Osteoblast (primary cell): Measurements from ENCODE around the gene STIP1. TPM values are rescaled to one million over a fixed set of nuclear protein-coding genes. Genes with fewer than 3 reads are reported as not detected.
A peak's percentile ranks its signal among the peaks of the same experiment; 100 is the strongest.
"Not testable (repeated sequence)": the region's sequence is repeated elsewhere in the genome, so short reads cannot be mapped to it uniquely, and the experiment has no call there.

ENCODE experiments used
- DNase-seq: peaks from one replicate; pipeline ENCODE4 v3.0.0; 2011; ENCODE audit warnings: low spot score, mixed read lengths; ENCODE audit not compliant: insufficient read length; ENCODE audit errors: missing footprints
- H2AFZ ChIP-seq: 2 replicates; pipeline ENCODE4 v1.6.0; 2011; ENCODE audit warnings: mild to moderate bottlenecking, low read length
- H3K27ac ChIP-seq: 2 replicates; pipeline ENCODE4 v1.5.1; 2011; ENCODE audit warnings: mild to moderate bottlenecking, low read depth, low read length, moderate library complexity
- H3K27me3 ChIP-seq: 2 replicates; pipeline ENCODE4 v1.6.0; 2012; ENCODE audit warnings: mild to moderate bottlenecking, control low read depth, inconsistent platforms, low read length, moderate library complexity; ENCODE audit not compliant: insufficient read depth
- H3K36me3 ChIP-seq: 2 replicates; pipeline ENCODE4 v1.5.1; 2011; ENCODE audit warnings: mild to moderate bottlenecking, low read length, control low read depth, moderate library complexity; ENCODE audit not compliant: insufficient read depth
- H3K4me1 ChIP-seq: 2 replicates; pipeline ENCODE4 v1.5.1; 2011; ENCODE audit warnings: mild to moderate bottlenecking, low read length, control low read depth, moderate library complexity; ENCODE audit not compliant: insufficient read depth
- H3K4me2 ChIP-seq: 2 replicates; pipeline ENCODE4 v1.6.0; 2011; ENCODE audit warnings: mild to moderate bottlenecking, low read length; ENCODE audit not compliant: insufficient read depth
- H3K4me3 ChIP-seq: fragments of 200-600 bp; sonication (generic); 3 replicates; pipeline ENCODE4 v1.5.1; 2012; ENCODE audit warnings: mild to moderate bottlenecking, low read length, inconsistent platforms; ENCODE audit not compliant: insufficient read depth
- H3K79me2 ChIP-seq: 2 replicates; pipeline ENCODE4 v1.6.0; 2012; ENCODE audit warnings: mild to moderate bottlenecking, low read length, control low read depth, inconsistent platforms; ENCODE audit not compliant: insufficient read depth
- H3K9me3 ChIP-seq: 2 replicates; pipeline ENCODE4 v1.5.1; 2011; ENCODE audit warnings: low read depth, low read length, control low read depth
- H4K20me1 ChIP-seq: 2 replicates; pipeline ENCODE4 v1.6.0; 2012; ENCODE audit warnings: mild to moderate bottlenecking, low read length, control low read depth; ENCODE audit not compliant: insufficient read depth
- CTCF ChIP-seq: IDR thresholded peaks from 2 replicates; pipeline ENCODE4 v1.5.1; 2011; ENCODE audit warnings: mild to moderate bottlenecking, low read depth, low read length, moderate library complexity; ENCODE audit errors: extremely low read depth
- total RNA-seq: library from RNA; depleted of rRNA; stranded (reverse); fragments of >200 nt; gene quantifications from 2 replicates; pipeline ENCODE4 v1.2.3, GENCODE V29; 2012

STIP1 gene
- total RNA-seq, 1 donor = 94.5 TPM

GRCh38 chr11:64244966-64245365, 59.0 kb downstream of the STIP1 start:
- peaks cover 33% of the 10 kb centered on the region for H3K4me1 ChIP-seq
- peaks cover 15% of the 10 kb centered on the region for H3K36me3 ChIP-seq
- H3K27ac ChIP-seq = no peak overlapping the region

GRCh38 chr11:64245401-64245796, 59.4 kb downstream of the STIP1 start:
- DNase-seq = peak; percentile 94
- H3K4me3 ChIP-seq = peak overlapping the region; percentile 97
- H3K9me3 ChIP-seq = no peaks in the 10 kb centered on the region
- H3K36me3 ChIP-seq = peaks cover 15% of the 10 kb centered on the region
- peaks cover 42% of the 10 kb centered on the region for H3K79me2 ChIP-seq
- H3K4me2 ChIP-seq = peak overlapping the region; percentile 91
- H4K20me1 ChIP-seq = peaks cover 8% of the 10 kb centered on the region
- H3K27me3 ChIP-seq = no peaks in the 10 kb centered on the region
- TF ChIP-seq CTCF = no peak
- H3K4me1 ChIP-seq = peaks cover 29% of the 10 kb centered on the region
- no peak overlapping the region for H2AFZ ChIP-seq
- peak overlapping the region; percentile 85 for H3K27ac ChIP-seq

More at GRCh38 chr11:64244966-64245365, 59.0 kb downstream of the STIP1 start:
- peak overlapping the region; percentile 97 for H3K4me3 ChIP-seq
- H3K9me3 ChIP-seq = no peaks in the 10 kb centered on the region
- peaks cover 8% of the 10 kb centered on the region for H4K20me1 ChIP-seq
- TF ChIP-seq CTCF = no peak
- no peak overlapping the region for H2AFZ ChIP-seq
- no peaks in the 10 kb centered on the region for H3K27me3 ChIP-seq
- no peak for DNase-seq
- H3K4me2 ChIP-seq = peak overlapping the region; percentile 91
- peaks cover 42% of the 10 kb centered on the region for H3K79me2 ChIP-seq

GRCh38 chr11:64245797-64246620, 60.0 kb downstream of the STIP1 start:
- peak overlapping the region; percentile 97 for H3K4me3 ChIP-seq
- H3K27ac ChIP-seq = peak overlapping the region; percentile 85
- H3K36me3 ChIP-seq = peaks cover 15% of the 10 kb centered on the region
- H4K20me1 ChIP-seq = peaks cover 8% of the 10 kb centered on the region
- no peaks in the 10 kb centered on the region for H3K27me3 ChIP-seq
- no peaks in the 10 kb centered on the region for H3K9me3 ChIP-seq
- peaks cover 30% of the 10 kb centered on the region for H3K4me1 ChIP-seq
- peak; percentile 100 for DNase-seq
- no peak for TF ChIP-seq CTCF
- peak overlapping the region; percentile 91 for H3K4me2 ChIP-seq
- peaks cover 42% of the 10 kb centered on the region for H3K79me2 ChIP-seq
- peak overlapping the region; percentile 15 for H2AFZ ChIP-seq

- not testable (repeated sequence) for H3K27ac ChIP-seq, H3K9me3 ChIP-seq, H2AFZ ChIP-seq, DNase-seq, H3K27me3 ChIP-seq, H3K4me2 ChIP-seq, H4K20me1 ChIP-seq
- Histone ChIP-seq H3K79me2 (peaks cover 42% of the 10 kb centered on the region), H3K4me1 (peaks cover 30% of the 10 kb centered on the region), H3K36me3 (peaks cover 15% of the 10 kb centered on the region), H3K4me3 (peak overlapping the region; percentile 97)
Observed at GRCh38 chr11:64246621-64246870, 60.6 kb downstream of the STIP1 start.
